IPS-15b (cell line): ENCODE results near the gene KRT4.

Experiments
- H3K27me3 ChIP-seq: one replicate; pipeline ENCODE4 v1.6.1; 2013; ENCODE audit warnings: low read length; ENCODE audit not compliant: control insufficient read depth, insufficient read depth
- H3K36me3 ChIP-seq: one replicate; pipeline ENCODE4 v1.6.1; 2013; ENCODE audit warnings: low read length; ENCODE audit not compliant: control insufficient read depth, insufficient read depth
- H3K4me1 ChIP-seq: one replicate; pipeline ENCODE4 v1.6.1; 2013; ENCODE audit warnings: mild to moderate bottlenecking, low read length; ENCODE audit not compliant: control insufficient read depth, insufficient read depth
- H3K4me3 ChIP-seq: one replicate; pipeline ENCODE4 v1.5.1; 2013; ENCODE audit warnings: low read depth, low read length
- H3K9ac ChIP-seq: one replicate; pipeline ENCODE4 v1.6.1; 2013; ENCODE audit warnings: low read depth, mild to moderate bottlenecking, low read length
- H3K9me3 ChIP-seq: one replicate; pipeline ENCODE4 v1.6.1; 2013; ENCODE audit warnings: mild to moderate bottlenecking, low read length; ENCODE audit not compliant: control insufficient read depth, insufficient read depth

The KRT4 gene

GRCh38 chr12:52826611-52827498 lies 12.9 kb upstream of the KRT4 start:
- no peak overlapping the region for H3K4me3 ChIP-seq
- H3K36me3 ChIP-seq, result no peaks in the 10 kb centered on the region
- H3K9me3 ChIP-seq, result no peaks in the 10 kb centered on the region
- no peaks in the 10 kb centered on the region for H3K4me1 ChIP-seq
- H3K27me3 ChIP-seq, result no peaks in the 10 kb centered on the region
- H3K9ac ChIP-seq, result no peak overlapping the region

- Histone ChIP-seq H3K4me3 (no peak overlapping the region), H3K27me3 (no peaks in the 10 kb centered on the region), H3K4me1 (no peaks in the 10 kb centered on the region), H3K36me3 (no peaks in the 10 kb centered on the region), H3K9me3 (no peaks in the 10 kb centered on the region), H3K9ac (no peak overlapping the region)
Measured at GRCh38 chr12:52825961-52826360, 12.0 kb upstream of the KRT4 start.

- no peaks in the 10 kb centered on the region for H3K36me3 ChIP-seq
- H3K9ac ChIP-seq, result no peak overlapping the region
- H3K4me3 ChIP-seq, result no peak overlapping the region
- no peaks in the 10 kb centered on the region for H3K4me1 ChIP-seq
- no peaks in the 10 kb centered on the region for H3K9me3 ChIP-seq
- H3K27me3 ChIP-seq, result no peaks in the 10 kb centered on the region
Measured at GRCh38 chr12:52824741-52825410, 11.0 kb upstream of the KRT4 start.

GRCh38 chr12:52823761-52824450 lies 10.0 kb upstream of the KRT4 start:
- Histone ChIP-seq H3K9ac (no peak overlapping the region), H3K27me3 (no peaks in the 10 kb centered on the region), H3K4me1 (no peaks in the 10 kb centered on the region), H3K36me3 (no peaks in the 10 kb centered on the region), H3K9me3 (no peaks in the 10 kb centered on the region), H3K4me3 (no peak overlapping the region)

GRCh38 chr12:52822771-52823510 lies 9.0 kb upstream of the KRT4 start:
- H3K4me3 ChIP-seq, result no peak overlapping the region
- no peaks in the 10 kb centered on the region for H3K4me1 ChIP-seq
- no peaks in the 10 kb centered on the region for H3K27me3 ChIP-seq
- no peak overlapping the region for H3K9ac ChIP-seq
- no peaks in the 10 kb centered on the region for H3K9me3 ChIP-seq
- no peaks in the 10 kb centered on the region for H3K36me3 ChIP-seq

- H3K27me3 ChIP-seq, result no peaks in the 10 kb centered on the region
Measured at GRCh38 chr12:52821826-52822660, 8.1 kb upstream of the KRT4 start.

GRCh38 chr12:52821071-52821730 lies 7.3 kb upstream of the KRT4 start:
- Histone ChIP-seq H3K9me3 (no peaks in the 10 kb centered on the region), H3K9ac (no peak overlapping the region), H3K36me3 (no peaks in the 10 kb centered on the region), H3K27me3 (no peaks in the 10 kb centered on the region), H3K4me1 (no peaks in the 10 kb centered on the region), H3K4me3 (no peak overlapping the region)

More at GRCh38 chr12:52821826-52822660, 8.1 kb upstream of the KRT4 start:
- H3K4me1 ChIP-seq, result no peaks in the 10 kb centered on the region
- no peaks in the 10 kb centered on the region for H3K9me3 ChIP-seq
- H3K36me3 ChIP-seq, result no peaks in the 10 kb centered on the region
- H3K9ac ChIP-seq, result no peak overlapping the region
- no peak overlapping the region for H3K4me3 ChIP-seq

- Histone ChIP-seq H3K4me3 (no peak overlapping the region), H3K4me1 (no peaks in the 10 kb centered on the region)
Measured at GRCh38 chr12:52820521-52820920, 6.6 kb upstream of the KRT4 start.

GRCh38 chr12:52819731-52820510 lies 6.0 kb upstream of the KRT4 start:
- Histone ChIP-seq H3K4me1 (no peaks in the 10 kb centered on the region), H3K9ac (no peak overlapping the region), H3K27me3 (no peaks in the 10 kb centered on the region), H3K4me3 (no peak overlapping the region), H3K36me3 (no peaks in the 10 kb centered on the region), H3K9me3 (no peaks in the 10 kb centered on the region)

More at GRCh38 chr12:52820521-52820920, 6.6 kb upstream of the KRT4 start:
- Histone ChIP-seq H3K27me3 (no peaks in the 10 kb centered on the region), H3K9ac (no peak overlapping the region), H3K36me3 (no peaks in the 10 kb centered on the region), H3K9me3 (no peaks in the 10 kb centered on the region)

- no peaks in the 10 kb centered on the region for H3K36me3 ChIP-seq
- H3K9ac ChIP-seq, result no peak overlapping the region
- H3K4me1 ChIP-seq, result no peaks in the 10 kb centered on the region
- H3K4me3 ChIP-seq, result no peak overlapping the region
- H3K9me3 ChIP-seq, result no peaks in the 10 kb centered on the region
- no peaks in the 10 kb centered on the region for H3K27me3 ChIP-seq
Measured at GRCh38 chr12:52818887-52819420, 5.0 kb upstream of the KRT4 start.
